ENCODE measurements around the gene WBP11.
"Not testable (repeated sequence)": the region's sequence is repeated elsewhere in the genome, so short reads cannot be mapped to it uniquely, and the experiment has no call there.

Gene WBP11

DNA sequence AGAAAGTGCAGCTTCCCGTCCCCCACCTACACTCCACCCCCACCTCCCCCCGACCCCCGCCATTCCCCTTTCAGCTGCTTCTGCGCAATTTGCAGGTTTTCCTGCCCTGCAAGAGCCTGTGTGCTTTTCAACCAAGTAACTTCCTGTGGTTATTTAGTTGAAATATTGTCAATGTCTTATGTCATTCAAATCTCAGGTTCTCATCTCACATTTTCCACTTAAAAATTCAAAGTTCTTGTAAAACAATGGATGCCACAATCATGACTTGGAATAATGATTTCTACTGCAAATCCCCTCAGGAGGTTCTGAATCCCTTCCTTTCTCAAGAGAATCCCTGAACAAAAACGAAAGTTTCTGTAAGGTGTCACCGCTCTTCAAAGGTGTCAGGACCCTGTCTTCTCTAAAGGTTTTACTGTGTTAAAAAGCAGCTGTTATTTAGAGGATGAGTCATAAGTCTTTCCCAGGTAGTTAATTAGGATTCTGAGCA lies 31.6 kb downstream of the WBP11 start:
- no peak for DNase-seq (ENCODE audit: low read depth)

DNA sequence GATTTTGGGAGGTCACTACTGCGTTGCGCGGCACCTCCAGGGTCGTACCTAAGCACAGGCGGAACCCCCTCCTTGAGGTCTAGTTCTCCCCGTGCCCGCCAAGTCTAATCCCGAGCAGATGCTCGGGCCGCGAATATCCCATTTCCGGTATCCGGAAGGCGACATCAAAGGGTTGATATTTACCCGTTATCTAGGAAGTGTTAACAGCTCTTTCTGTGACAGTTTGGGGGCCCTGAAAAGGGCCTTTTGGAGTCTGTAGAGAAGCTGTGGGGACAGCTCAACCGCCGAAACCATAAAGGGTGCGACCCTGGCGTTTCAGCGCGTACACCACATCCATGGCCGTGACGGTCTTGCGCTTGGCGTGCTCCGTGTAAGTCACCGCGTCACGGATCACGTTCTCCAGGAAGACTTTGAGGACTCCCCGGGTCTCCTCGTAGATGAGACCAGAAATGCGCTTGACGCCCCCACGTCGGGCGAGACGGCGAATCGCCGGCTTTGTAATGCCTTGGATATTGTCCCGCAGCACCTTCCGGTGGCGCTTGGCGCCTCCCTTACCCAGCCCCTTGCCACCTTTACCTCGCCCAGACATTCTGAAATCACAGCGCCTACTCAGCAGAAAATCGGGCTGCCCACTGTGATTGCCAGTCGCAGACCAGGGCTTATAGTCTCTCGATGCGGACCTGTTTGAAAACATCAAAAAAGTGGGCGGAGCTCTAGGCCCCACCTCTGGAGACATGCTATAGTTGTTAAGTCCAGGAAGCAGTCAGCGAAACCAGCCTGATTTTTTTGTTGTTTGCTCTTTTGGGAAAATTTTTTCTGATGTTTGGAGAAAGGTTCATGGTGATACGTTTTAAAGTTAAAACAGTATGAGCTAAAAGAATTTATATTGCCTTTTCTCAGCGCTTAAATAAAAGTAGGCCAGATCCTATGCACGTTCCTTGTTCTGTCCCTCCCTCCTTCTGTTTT lies 32.5 kb downstream of the WBP11 start:
- DNase-seq (ENCODE audit: low read depth), result peak; percentile 83

DNA sequence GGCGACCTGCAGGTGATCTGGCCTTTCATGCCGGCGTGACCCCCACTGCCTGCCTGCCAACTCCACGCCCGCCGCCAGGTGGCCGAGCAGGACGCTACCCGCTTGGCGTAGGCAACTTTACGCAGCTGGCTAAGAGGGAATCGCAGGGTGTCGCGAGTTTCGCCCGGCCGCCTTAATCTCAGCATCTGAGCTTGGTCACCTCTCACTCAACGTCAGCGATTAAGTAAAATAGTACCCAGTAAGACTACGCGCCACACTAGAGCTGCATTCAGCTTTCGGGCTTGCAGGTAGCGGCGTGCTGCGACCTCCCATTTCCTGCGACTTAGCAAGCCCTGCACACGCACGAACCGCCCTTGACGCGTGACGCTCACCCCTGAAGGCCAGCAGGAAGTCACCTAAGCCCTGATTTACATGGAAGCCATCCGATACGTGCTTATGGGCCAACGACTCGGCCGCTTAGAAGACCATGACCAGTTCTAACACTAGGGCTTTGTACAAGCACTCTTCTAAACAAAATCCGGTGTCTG lies 33.2 kb downstream of the WBP11 start:
- peak; percentile 73 for DNase-seq (ENCODE audit: low read depth)

DNA sequence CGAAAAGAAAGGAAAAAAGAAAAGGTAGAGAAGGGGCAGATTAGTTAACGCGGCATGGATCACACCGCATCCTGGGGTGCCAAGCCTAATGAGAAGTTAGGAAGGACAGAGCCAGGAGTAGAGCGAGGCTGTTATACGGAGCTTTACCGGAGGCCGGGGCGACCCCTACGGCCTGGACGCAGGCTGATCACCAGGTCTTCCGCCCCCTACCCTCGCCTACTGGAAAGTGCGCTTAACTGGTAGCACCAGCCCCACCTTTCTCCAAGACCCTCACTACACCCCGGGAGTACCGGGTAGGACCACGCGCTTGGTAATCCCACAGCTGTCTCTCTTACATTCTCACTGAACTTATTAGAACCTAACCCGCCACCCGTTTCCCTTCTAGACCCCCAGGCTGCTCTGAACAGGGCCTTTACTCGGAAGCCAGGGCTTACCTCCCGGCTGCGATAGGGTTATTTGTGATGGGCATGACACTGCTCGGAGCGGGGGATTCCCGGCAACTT lies 33.8 kb downstream of the WBP11 start:
- no peak for DNase-seq (ENCODE audit: low read depth)

DNA sequence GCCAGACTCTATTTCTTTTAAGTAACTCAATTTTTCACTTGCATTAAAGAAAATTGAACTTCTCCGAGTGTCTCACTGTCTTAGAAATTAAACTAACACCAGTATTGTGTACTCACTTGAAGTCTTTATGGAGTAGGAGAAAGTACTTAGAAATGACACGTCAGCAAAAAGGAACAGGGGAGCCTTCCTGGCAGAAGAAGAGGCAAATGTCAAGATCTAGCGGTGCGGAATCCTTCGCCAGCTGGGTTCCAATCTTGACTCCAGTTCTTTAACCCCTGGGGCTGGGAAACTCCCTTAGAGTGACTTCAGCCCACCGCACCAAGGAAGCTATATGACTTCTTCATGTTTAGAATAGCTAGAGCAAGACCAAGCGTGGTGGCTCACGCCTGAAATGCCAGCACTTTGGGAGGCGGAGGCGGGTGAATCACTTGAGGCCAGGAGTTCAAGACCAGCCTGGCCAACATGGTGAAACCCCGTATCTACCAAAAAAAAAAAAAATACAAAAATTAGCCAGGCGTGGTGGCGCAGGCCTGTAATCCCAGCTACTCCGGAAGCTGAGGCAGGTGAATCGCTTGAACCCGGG lies 34.4 kb downstream of the WBP11 start:
- DNase-seq (ENCODE audit: low read depth), result no peak

DNA sequence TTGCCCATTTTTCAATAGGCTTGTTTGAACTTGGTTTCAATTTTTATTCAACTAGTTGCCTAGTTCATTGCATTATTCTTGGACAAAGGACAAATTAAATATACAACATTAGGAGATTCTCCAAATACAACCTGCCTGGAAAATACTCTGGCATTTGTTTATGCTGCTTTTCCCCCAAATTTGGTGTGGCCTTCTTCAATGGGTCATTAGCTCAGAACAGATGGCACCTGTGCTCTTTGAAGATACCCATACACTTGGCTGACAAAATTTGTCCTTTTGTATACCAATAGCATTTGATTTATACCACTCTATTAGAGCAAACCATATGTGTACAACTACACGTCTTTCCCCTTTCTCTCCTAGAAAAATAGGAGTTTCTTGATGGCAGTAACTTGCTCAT lies 35.7 kb downstream of the WBP11 start:
- DNase-seq (ENCODE audit: low read depth), result no peak

DNA sequence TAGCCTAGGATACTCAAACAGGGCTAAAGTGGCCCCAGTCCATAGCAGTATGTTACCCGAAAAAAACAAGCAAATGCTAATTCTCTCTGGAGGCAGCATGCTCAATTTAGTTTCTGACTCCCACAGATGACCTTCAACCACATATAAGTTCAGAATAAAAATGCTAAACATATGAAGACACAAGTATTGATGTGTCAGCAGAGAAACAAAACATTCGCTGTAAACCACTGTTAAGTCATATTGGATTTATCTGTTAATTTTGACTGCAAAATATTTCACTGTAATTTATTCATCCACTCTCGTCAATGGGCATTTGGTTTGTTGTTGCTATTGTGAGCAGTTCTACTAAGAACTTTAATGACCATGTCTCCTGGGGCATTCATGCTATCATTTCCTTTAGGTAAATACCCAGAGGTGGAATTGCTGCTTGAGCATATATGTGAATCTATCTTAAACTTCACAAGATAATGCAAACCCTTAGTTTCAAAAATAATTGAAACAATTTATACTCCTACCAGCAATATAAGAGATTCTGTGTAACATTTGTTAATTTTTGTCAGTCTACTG lies 36.5 kb downstream of the WBP11 start:
- no peak for DNase-seq (ENCODE audit: low read depth)

DNA sequence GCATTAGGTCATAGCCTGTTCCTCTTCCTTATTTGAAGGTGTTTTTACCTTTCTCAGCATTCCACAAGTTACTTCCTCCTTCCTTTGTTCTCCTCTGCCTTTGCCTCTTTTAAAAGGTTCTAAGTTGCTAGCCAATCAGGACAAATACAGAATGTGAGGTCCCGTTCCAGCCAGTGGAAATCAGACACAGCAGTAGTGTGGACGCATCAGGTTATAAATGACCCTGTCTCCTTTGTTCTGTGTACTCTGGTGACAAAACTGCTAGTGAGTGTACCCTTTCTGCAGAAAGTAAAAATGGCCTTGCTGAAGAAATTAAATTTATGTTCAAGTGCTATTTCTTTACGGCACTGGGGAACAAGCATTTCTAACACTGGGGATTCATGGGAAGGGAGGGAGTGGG lies 37.3 kb downstream of the WBP11 start:
- DNase-seq (ENCODE audit: low read depth), result not testable (repeated sequence)

DNA sequence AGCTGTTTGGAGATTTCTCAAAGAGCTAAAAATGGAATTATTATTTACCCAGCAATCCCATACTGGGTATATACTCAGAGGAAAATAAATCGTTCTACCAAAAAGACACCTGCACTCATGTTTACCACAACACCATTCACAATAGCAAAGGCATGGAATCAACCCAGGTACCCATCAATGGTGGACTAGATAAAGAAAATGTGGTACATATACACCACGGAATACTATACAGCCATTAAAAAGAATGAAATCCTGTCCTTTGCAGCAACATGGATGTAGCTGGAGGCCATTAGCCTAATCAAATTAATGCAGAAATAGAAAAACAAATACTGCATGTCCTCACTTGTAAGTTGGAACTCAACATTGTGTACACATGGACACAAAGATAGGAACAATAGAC lies 37.9 kb downstream of the WBP11 start:
- DNase-seq (ENCODE audit: low read depth), result no peak

DNA sequence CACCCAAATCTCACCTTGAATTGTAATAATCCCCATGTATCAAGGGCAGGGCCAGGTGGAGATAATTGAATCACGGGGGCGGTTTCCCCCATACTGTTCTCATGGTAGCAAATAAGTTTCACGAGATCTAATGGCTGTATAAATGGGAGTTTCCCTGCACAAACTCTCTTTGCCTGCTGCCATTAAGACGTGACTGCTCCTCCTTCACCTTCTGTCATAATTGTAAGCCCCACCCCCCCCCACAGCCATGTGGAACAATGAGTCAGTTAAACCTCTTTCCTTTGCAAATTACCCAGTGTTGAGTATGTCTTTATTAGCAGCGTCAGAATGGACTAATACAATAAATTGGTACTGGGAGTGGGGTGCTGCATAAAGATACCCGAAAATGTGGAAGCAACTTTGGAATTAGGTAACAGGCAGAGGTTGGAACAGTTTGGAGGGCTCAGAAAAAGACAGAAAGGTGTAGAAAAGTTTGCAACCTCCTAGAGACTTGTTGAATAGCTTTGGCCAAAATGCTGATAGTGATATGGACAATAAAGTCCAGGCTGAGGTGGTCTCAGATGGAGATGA lies 43.5 kb downstream of the WBP11 start:
- DNase-seq (ENCODE audit: low read depth), result not testable (repeated sequence)

DNA sequence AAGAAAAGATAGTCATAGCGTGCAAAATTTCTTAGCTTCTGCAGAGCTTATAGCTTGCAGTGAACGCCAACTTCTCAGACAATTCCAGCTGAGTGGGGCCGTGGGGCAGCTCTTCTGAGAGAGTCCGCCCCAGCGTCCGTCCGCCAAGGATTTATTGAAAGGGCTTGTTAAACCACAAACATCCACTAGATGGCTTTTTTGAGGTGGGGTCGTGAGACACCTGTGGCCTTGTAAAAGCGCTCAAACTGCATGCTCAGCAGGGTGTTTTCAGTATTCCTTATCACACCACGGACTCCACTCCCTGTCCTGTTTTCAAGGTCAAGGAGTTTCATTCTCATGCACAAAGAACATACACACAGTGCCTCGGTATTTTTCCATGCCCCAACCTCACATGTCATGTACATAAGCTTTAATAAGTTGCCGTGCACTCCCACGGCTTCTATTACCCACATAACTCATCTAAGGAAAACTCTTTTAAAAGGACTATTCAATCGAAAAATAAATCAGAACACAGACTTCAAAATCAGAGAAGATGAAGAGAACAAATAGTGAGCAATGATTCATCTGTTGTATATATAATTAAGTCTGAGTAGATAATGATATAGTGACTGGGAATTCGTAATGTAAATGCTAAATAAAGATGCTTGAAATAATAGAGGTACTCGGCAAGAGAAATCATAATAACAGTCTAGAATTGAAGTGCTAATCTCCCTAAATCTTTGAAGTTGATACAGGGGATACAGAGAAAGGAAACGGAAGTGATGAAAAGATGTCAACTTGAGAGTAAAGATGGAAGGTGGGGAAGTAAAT lies 46.7 kb downstream of the WBP11 start:
- DNase-seq (ENCODE audit: low read depth), result no peak

DNA sequence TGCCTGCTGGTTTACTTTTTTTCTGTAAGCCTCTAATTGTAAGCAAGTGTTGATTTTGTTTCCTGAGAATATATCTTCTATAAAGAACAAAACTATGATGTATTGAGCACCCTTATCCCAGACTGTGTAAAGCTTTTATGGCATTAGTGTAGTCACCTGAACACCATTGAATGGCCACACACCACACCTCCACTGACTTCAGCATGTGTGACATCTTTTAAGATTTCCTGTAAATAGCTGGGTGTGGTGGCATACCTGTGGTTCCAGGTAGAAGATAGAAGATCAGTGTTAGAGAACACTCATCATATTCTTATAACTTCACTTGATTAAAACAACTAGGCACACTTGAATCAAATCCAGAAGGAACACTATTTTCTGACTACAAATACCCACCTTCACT lies 51.3 kb downstream of the WBP11 start:
- DNase-seq (ENCODE audit: low read depth), result no peak

DNA sequence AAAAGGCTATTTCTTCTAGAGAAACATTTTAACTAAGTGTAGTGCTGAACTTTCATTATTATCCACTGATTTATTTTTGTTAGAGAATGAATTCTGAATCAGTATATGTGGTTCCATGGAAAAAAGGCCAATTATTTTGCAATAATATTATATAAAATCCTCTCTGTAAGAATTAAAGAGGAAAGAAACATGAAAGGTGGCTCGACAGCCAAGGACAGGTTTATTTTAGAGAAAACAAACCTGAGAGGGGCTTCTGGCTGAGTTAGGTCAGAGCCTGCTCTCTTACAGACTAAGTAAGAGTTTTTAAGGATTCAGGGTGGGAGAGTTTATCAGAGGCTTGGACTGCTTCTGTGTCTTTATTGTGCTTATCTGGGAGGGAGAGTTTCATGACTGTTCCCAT lies 60.2 kb downstream of the WBP11 start:
- no peak for DNase-seq (ENCODE audit: low read depth)

DNA sequence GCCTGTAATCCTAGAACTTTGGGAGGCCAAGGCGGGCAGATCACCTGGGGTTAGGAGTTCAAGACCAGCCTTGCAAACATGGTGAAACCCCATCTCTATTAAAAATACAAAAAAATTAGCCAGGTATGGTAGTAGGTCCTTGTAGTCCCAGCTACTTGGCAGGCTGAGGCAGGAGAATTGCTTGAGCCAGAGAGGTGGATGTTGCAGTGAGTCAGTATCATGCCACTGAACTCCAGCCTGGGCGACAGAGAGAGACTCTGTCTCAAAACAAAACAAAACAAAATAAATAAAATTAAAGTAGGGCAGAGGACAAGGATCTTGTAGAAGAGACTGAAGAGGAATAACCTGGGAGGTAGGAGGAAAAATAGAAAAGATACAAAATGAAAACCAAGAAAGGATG lies 61.3 kb downstream of the WBP11 start:
- no peak for DNase-seq (ENCODE audit: low read depth)

DNA sequence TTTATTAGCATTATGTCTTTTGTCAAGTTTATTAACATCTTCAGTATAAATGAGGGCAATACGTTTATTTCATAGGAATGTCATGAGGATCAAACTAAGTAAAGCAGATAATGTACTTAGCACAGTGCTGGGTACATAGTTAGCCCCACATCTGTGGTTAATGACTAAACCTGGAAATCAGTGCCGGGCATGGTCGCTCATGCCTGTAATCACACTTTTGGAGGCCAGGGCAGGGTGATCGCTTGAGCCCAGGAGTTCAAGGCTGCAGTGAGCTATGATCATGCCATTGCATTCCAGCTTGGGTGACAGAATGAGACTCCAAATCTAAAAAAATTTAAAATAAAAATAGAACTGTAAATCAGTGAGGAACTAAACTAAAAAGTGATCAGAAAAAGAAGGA lies 62.1 kb downstream of the WBP11 start:
- DNase-seq (ENCODE audit: low read depth), result no peak

DNA sequence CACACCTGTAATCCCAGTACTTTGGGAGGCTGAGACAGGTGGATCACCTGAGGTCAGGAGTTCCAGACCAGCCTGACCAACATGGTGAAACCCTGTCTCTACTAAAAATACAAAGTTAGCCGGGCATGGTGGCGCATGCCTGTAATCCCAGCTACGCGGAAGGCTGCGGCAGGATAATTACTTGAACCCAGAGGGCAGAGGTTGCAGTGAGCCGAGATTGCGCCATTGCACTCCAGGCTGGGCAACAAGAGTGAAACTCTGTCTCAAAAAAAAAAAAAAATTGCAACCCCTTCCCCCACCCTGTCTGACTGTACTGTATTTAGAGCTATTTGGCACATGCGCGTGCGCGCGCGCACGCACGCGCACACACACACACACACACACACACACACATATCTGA lies 66.8 kb downstream of the WBP11 start:
- DNase-seq (ENCODE audit: low read depth), result not testable (repeated sequence)

Data from activated T-helper 1 cell treated with Interleukin-2 at 50 U/mL for 16 hours (primary cell).